Fibroblast of lung (primary cell): Measurements from ENCODE around the gene ODF2. TPM values are rescaled to one million over a fixed set of nuclear protein-coding genes. Genes with fewer than 3 reads are reported as not detected.

ENCODE experiments used
- DNase-seq, 2 donors: peaks; one replicate each; pipeline versions ENCODE4 v3.0.0 to v3.0.0-alpha.2; 2010; ENCODE audit warnings: low read depth in 2 of 2
- H2AFZ ChIP-seq: 2 replicates; pipeline ENCODE4 v1.5.1; 2012; ENCODE audit warnings: low read length, control low read depth, inconsistent platforms
- H3K27ac ChIP-seq: 2 replicates; pipeline ENCODE4 v1.5.1; 2011; ENCODE audit warnings: low read length, control low read depth; ENCODE audit not compliant: insufficient read depth
- H3K27me3 ChIP-seq: 2 replicates; pipeline ENCODE4 v1.5.1; 2011; ENCODE audit warnings: mild to moderate bottlenecking, low read length; ENCODE audit not compliant: control insufficient read depth, insufficient read depth
- H3K36me3 ChIP-seq: 2 replicates; pipeline ENCODE4 v1.5.1; 2011; ENCODE audit warnings: low read length; ENCODE audit not compliant: control insufficient read depth, insufficient read depth
- H3K4me1 ChIP-seq: 2 replicates; pipeline ENCODE4 v1.5.1; 2011; ENCODE audit warnings: low read length; ENCODE audit not compliant: control insufficient read depth, insufficient read depth; ENCODE audit errors: extremely low read depth
- H3K4me2 ChIP-seq: 2 replicates; pipeline ENCODE4 v1.5.1; 2011; ENCODE audit warnings: low read length, control low read depth; ENCODE audit not compliant: insufficient read depth; ENCODE audit errors: extremely low read depth
- H3K4me3 ChIP-seq, 4 experiments: fragments of 200-600 bp in 1 of 4; sonication (generic) in 1 of 4; replicated peaks in 1 of 4; 2 replicates each; pipeline ENCODE4 v1.5.1; 2011 to 2016; ENCODE audit warnings: low read length in 4 of 4, low read depth in 3 of 4, mild to moderate bottlenecking in 3 of 4, control low read depth in 2 of 4, inconsistent platforms in 1 of 4, mixed read lengths in 1 of 4; ENCODE audit not compliant: insufficient read depth in 1 of 4; ENCODE audit errors: control extremely low read depth in 1 of 4
- H3K79me2 ChIP-seq: 2 replicates; pipeline ENCODE4 v1.5.1; 2012; ENCODE audit warnings: mild to moderate bottlenecking, low read length, inconsistent platforms; ENCODE audit not compliant: control insufficient read depth, insufficient read depth
- H3K9ac ChIP-seq: 2 replicates; pipeline ENCODE4 v1.5.1; 2011; ENCODE audit warnings: mild to moderate bottlenecking, low read length, control low read depth; ENCODE audit not compliant: insufficient read depth
- H3K9me3 ChIP-seq: 2 replicates; pipeline ENCODE4 v1.5.1; 2012; ENCODE audit warnings: low read depth, low read length; ENCODE audit not compliant: control insufficient read depth, insufficient read depth
- H4K20me1 ChIP-seq: 2 replicates; pipeline ENCODE4 v1.5.1; 2011; ENCODE audit warnings: low read length; ENCODE audit not compliant: control insufficient read depth, insufficient read depth; ENCODE audit errors: extremely low read depth
- CTCF ChIP-seq, 2 donors: IDR thresholded peaks in 1 of 2; conservative IDR thresholded peaks in 1 of 2; 1 replicate in 1 of 2; 2 replicates in 1 of 2; pipeline ENCODE4 v1.5.1; 2011 to 2012; ENCODE audit warnings: low read length in 2 of 2, control low read depth in 1 of 2, inconsistent platforms in 1 of 2, low read depth in 1 of 2, mild to moderate bottlenecking in 1 of 2
- EZH2 ChIP-seq: IDR thresholded peaks from 2 replicates; pipeline ENCODE4 v1.5.1; 2012; ENCODE audit warnings: low read length, control low read depth, mild to moderate bottlenecking; ENCODE audit errors: missing control alignments
- polyA plus RNA-seq, 2 donors: library from polyadenylated mRNA; depleted of rRNA in 1 of 2; stranded (reverse) in 1 of 2; unstranded in 1 of 2; fragments of >200 nt; gene quantifications; 2 replicates each; pipeline ENCODE4 v1.2.1, GENCODE V29; 2011 to 2012; ENCODE audit warnings: missing spikeins in 1 of 2
- total RNA-seq: library from RNA; depleted of rRNA; stranded (reverse); fragments of >200 nt; gene quantifications from 2 replicates; pipeline ENCODE4 v1.2.1, GENCODE V29; 2014

The ODF2 gene
- total and polyA plus RNA-seq, 2 donors (not counting 1 experiment from before 2014, with no cell fraction given), result 10.2 to 20.6 TPM

DNA sequence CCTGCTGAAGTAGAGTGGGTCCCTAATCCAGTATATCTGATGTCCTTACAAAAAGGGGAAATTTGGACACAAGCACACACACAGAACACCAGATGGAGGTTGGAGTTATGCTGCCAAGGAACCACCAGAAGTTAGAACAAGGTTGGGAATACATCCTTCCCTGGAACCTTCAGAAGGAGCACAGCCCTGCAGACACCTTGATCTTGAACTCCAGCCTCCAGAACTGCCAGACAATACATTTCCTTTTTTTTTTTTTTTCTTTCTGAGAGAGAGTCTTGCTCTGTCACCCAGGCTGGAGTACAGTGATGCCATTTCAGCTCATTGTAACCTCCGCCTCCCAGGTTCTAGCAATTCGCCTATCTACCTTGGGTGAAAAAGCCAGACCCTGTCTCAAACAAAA, 7.1 kb upstream of the ODF2 start:
- Histone ChIP-seq H3K9ac (no peak overlapping the region), H3K27me3 (peaks cover 3% of the 10 kb centered on the region), H3K4me3 (no peak overlapping the region), H3K9me3 (no peaks in the 10 kb centered on the region), H3K27ac (no peak overlapping the region), H3K4me2 (no peak overlapping the region), H3K79me2 (no peaks in the 10 kb centered on the region), H4K20me1 (no peaks in the 10 kb centered on the region), H3K4me1 (no peaks in the 10 kb centered on the region), H2AFZ (no peak overlapping the region), H3K36me3 (no peaks in the 10 kb centered on the region)
- no peak for DNase-seq
- no peak for TF ChIP-seq EZH2
- TF ChIP-seq CTCF (conservative IDR thresholded peaks at IDR 0.05 in 1 of 2, IDR thresholded peaks at IDR 0.05 in 1 of 2; ENCODE audit: low read depth in 1 of 2, low read length in 2 of 2), result no peak

DNA sequence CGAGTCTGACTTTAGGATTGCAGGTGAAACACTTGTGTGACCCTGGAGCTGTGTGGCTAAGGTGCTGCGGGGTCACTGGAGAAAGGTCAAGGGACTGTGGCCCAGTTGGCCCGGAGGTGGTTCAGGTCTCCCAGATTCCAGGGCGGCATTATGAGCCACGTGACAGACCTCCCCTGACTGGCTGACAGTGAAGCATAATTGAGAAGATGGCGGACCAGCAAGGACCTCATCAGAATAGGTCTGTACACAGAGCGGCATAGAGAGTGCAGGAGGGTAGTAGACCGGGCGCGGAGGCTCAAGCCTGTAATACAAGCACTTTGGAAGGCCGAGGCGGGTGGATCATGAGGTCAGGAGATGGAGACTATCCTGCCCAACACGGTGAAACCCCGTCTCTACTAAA, 815 bp upstream of the ODF2 start:
- H4K20me1 ChIP-seq, result no peaks in the 10 kb centered on the region
- peaks cover 8% of the 10 kb centered on the region for H3K79me2 ChIP-seq
- H3K4me3 ChIP-seq, result no peak overlapping the region
- no peak overlapping the region for H3K4me2 ChIP-seq
- no peak overlapping the region for H3K9ac ChIP-seq
- no peak overlapping the region for H3K27ac ChIP-seq
- DNase-seq, result no peak
- H2AFZ ChIP-seq, result no peak overlapping the region
- H3K27me3 ChIP-seq, result peaks cover 3% of the 10 kb centered on the region
- H3K4me1 ChIP-seq, result peaks cover 9% of the 10 kb centered on the region
- no peaks in the 10 kb centered on the region for H3K36me3 ChIP-seq
- H3K9me3 ChIP-seq, result no peaks in the 10 kb centered on the region
- TF ChIP-seq CTCF (conservative IDR thresholded peaks at IDR 0.05 in 1 of 2, IDR thresholded peaks at IDR 0.05 in 1 of 2; ENCODE audit: low read depth in 1 of 2, low read length in 2 of 2), result no peak
- TF ChIP-seq EZH2, result no peak

DNA sequence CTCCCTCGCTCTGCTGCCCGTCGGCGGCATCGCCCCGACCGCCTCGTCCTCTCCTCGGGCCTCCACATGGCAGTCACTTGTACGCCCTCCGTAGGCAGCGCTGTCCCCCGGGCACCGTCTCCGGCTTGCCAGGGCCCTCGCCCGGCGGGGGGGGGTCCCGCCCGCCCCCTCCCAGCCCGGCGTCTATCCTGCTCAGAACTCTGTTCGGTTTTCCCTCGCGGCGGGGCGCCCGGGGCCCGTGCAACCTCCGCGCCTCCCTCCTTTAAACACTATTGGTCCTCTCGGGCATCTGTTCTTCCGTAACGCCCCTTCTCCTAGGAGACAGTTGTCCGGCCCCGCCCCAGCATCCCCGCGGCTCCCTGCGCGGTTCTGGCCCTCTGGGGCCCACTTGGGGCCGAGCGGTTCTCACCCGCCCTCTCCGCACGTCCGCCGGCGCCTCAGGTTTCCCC, 831 bp downstream of the ODF2 start:
- Histone ChIP-seq H4K20me1 (no peaks in the 10 kb centered on the region), H3K4me1 (peaks cover 9% of the 10 kb centered on the region), H3K79me2 (peaks cover 8% of the 10 kb centered on the region), H3K36me3 (peaks cover 5% of the 10 kb centered on the region), H3K9ac (peak overlapping the region; percentile 86), H3K4me2 (peak overlapping the region; percentile 82), H2AFZ (peak overlapping the region; percentile 82), H3K9me3 (no peaks in the 10 kb centered on the region), H3K4me3 (peak overlapping the region; percentile 60 to 92 (median 80)), H3K27me3 (peaks cover 3% of the 10 kb centered on the region), H3K27ac (peak overlapping the region; percentile 90)
- TF ChIP-seq EZH2 (no peak), CTCF (conservative IDR thresholded peaks at IDR 0.05 in 1 of 2, IDR thresholded peaks at IDR 0.05 in 1 of 2; ENCODE audit: low read depth in 1 of 2, low read length in 2 of 2) (no peak)
- peak; percentile 67 to 72 for DNase-seq
